ENCODE data around the gene BANF2.

Gene BANF2

GRCh38 chr20:17685168-17685567, 14.6 kb upstream of the BANF2 start:
- Histone ChIP-seq H3K9me3 (ENCODE audit: control insufficient read depth, low read length) (peaks cover 13% of the 10 kb centered on the region), H3K36me3 (ENCODE audit: control insufficient read depth, insufficient read depth, low read length, severe bottlenecking) (no peaks in the 10 kb centered on the region), H3K4me3 (ENCODE audit: low read length) (no peak overlapping the region), H3K9ac (ENCODE audit: low read length) (no peak overlapping the region), H3K4me1 (ENCODE audit: control insufficient read depth, insufficient read depth, low read length) (peaks cover 8% of the 10 kb centered on the region), H3K27me3 (replicated peaks; ENCODE audit: control insufficient read depth, insufficient read depth, low read length) (peaks cover 31% of the 10 kb centered on the region)
- DNase-seq (ENCODE audit: low read depth), result no peak

- no peak overlapping the region for H3K4me3 ChIP-seq (ENCODE audit: low read length)
- H3K9ac ChIP-seq (ENCODE audit: low read length), result no peak overlapping the region
- H3K36me3 ChIP-seq (ENCODE audit: control insufficient read depth, insufficient read depth, low read length, severe bottlenecking), result no peaks in the 10 kb centered on the region
- no peak for DNase-seq (ENCODE audit: low read depth)
- H3K9me3 ChIP-seq (ENCODE audit: control insufficient read depth, low read length), result peaks cover 13% of the 10 kb centered on the region
- peaks cover 31% of the 10 kb centered on the region for H3K27me3 ChIP-seq (replicated peaks; ENCODE audit: control insufficient read depth, insufficient read depth, low read length)
- peaks cover 2% of the 10 kb centered on the region for H3K4me1 ChIP-seq (ENCODE audit: control insufficient read depth, insufficient read depth, low read length)
Observed at GRCh38 chr20:17687800-17688199, 12.0 kb upstream of the BANF2 start.

DNA sequence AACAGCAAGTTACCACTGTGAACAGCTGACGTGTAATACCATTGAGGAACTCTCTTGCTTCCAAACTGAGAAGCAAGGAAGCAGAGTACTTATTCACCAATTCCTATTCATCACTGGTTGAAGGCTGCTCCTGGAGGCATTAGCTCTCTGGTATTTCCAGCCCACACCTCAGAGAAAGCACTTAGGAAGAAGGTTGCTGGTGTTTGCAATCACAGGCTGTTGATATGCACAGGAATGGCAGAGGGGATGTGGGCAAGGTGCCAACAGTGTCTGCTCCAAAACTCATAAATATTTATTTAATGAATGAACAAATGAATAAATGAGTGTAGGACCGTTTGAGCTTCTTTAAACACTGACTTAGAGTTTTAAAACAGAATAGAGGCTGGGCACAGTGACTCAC, 10.8 kb upstream of the BANF2 start:
- no peak overlapping the region for H3K9ac ChIP-seq (ENCODE audit: low read length)
- peaks cover 34% of the 10 kb centered on the region for H3K27me3 ChIP-seq (replicated peaks; ENCODE audit: control insufficient read depth, insufficient read depth, low read length)
- no peak overlapping the region for H3K4me3 ChIP-seq (ENCODE audit: low read length)
- no peaks in the 10 kb centered on the region for H3K4me1 ChIP-seq (ENCODE audit: control insufficient read depth, insufficient read depth, low read length)
- no peak for DNase-seq (ENCODE audit: low read depth)
- H3K36me3 ChIP-seq (ENCODE audit: control insufficient read depth, insufficient read depth, low read length, severe bottlenecking), result no peaks in the 10 kb centered on the region
- H3K9me3 ChIP-seq (ENCODE audit: control insufficient read depth, low read length), result peaks cover 13% of the 10 kb centered on the region

GRCh38 chr20:17690144-17690543, 9.6 kb upstream of the BANF2 start:
- Histone ChIP-seq H3K9me3 (ENCODE audit: control insufficient read depth, low read length) (peaks cover 13% of the 10 kb centered on the region), H3K4me1 (ENCODE audit: control insufficient read depth, insufficient read depth, low read length) (no peaks in the 10 kb centered on the region), H3K36me3 (ENCODE audit: control insufficient read depth, insufficient read depth, low read length, severe bottlenecking) (no peaks in the 10 kb centered on the region), H3K4me3 (ENCODE audit: low read length) (no peak overlapping the region), H3K9ac (ENCODE audit: low read length) (no peak overlapping the region), H3K27me3 (replicated peaks; ENCODE audit: control insufficient read depth, insufficient read depth, low read length) (peaks cover 28% of the 10 kb centered on the region)
- no peak for DNase-seq (ENCODE audit: low read depth)

DNA sequence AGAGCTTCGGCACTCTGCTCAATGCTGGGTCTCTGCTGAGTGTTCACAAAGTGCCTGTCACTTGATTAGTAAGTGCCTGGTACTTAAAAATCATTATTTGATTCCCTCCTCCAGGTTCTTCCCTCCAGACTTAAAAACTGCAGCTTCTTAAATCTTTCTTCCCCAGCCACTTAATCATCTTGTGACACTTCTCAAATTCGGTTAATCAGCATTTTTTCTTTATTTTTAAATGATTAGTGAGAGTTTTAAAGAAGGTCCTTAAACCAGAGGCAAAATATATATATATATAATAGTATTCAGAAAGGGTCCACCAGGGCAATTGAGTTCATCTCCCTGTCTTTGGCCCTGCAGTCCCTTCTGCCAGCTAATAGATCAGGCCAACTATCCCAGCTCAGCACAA, 8.0 kb upstream of the BANF2 start:
- Histone ChIP-seq H3K4me1 (ENCODE audit: control insufficient read depth, insufficient read depth, low read length) (no peaks in the 10 kb centered on the region), H3K4me3 (ENCODE audit: low read length) (no peak overlapping the region), H3K9me3 (ENCODE audit: control insufficient read depth, low read length) (peaks cover 12% of the 10 kb centered on the region), H3K9ac (ENCODE audit: low read length) (no peak overlapping the region), H3K27me3 (replicated peaks; ENCODE audit: control insufficient read depth, insufficient read depth, low read length) (peaks cover 18% of the 10 kb centered on the region), H3K36me3 (ENCODE audit: control insufficient read depth, insufficient read depth, low read length, severe bottlenecking) (no peaks in the 10 kb centered on the region)
- DNase-seq (ENCODE audit: low read depth), result no peak

DNA sequence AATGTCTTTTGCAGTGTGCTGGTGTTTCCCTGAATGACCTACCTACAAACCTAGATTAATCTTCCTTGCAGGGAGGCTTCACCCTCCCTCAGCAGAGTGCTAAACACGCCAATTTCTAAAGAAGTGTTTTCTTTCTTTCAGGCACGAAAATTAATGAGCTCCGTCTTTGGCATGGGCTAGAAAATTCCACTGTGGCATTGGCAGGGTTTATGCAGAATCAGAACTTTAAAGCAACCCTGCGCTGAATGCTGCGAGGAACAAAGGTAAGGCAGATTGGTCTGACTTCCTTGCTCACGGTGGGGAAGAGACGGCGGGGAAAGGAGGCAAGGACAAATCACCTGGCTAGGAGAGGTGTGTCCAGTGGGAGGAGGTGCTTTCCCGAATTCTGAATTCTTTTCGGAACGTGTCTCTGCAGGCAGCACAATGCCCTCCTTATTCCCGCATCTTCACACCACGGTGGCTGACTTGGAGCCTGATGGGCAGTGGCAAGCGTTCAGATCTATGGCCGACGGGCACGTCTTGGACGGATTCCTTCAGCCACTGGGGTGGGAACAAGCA, 6.2 kb upstream of the BANF2 start:
- no peaks in the 10 kb centered on the region for H3K4me1 ChIP-seq (ENCODE audit: control insufficient read depth, insufficient read depth, low read length)
- H3K4me3 ChIP-seq (ENCODE audit: low read length), result no peak overlapping the region
- peaks cover 6% of the 10 kb centered on the region for H3K27me3 ChIP-seq (replicated peaks; ENCODE audit: control insufficient read depth, insufficient read depth, low read length)
- H3K9me3 ChIP-seq (ENCODE audit: control insufficient read depth, low read length), result peaks cover 5% of the 10 kb centered on the region
- no peak overlapping the region for H3K9ac ChIP-seq (ENCODE audit: low read length)
- no peak for DNase-seq (ENCODE audit: low read depth)
- no peaks in the 10 kb centered on the region for H3K36me3 ChIP-seq (ENCODE audit: control insufficient read depth, insufficient read depth, low read length, severe bottlenecking)

- H3K4me1 ChIP-seq (ENCODE audit: control insufficient read depth, insufficient read depth, low read length), result no peaks in the 10 kb centered on the region
- H3K36me3 ChIP-seq (ENCODE audit: control insufficient read depth, insufficient read depth, low read length, severe bottlenecking), result no peaks in the 10 kb centered on the region
- H3K9ac ChIP-seq (ENCODE audit: low read length), result no peak overlapping the region
- H3K4me3 ChIP-seq (ENCODE audit: low read length), result no peak overlapping the region
- no peak for DNase-seq (ENCODE audit: low read depth)
- H3K9me3 ChIP-seq (ENCODE audit: control insufficient read depth, low read length), result peaks cover 5% of the 10 kb centered on the region
- H3K27me3 ChIP-seq (replicated peaks; ENCODE audit: control insufficient read depth, insufficient read depth, low read length), result peaks cover 6% of the 10 kb centered on the region
Observed at GRCh38 chr20:17694767-17695166, 5.0 kb upstream of the BANF2 start.

- peaks cover 5% of the 10 kb centered on the region for H3K9me3 ChIP-seq (ENCODE audit: control insufficient read depth, low read length)
- DNase-seq (ENCODE audit: low read depth), result no peak
- H3K4me1 ChIP-seq (ENCODE audit: control insufficient read depth, insufficient read depth, low read length), result no peaks in the 10 kb centered on the region
- no peak overlapping the region for H3K9ac ChIP-seq (ENCODE audit: low read length)
- peaks cover 6% of the 10 kb centered on the region for H3K27me3 ChIP-seq (replicated peaks; ENCODE audit: control insufficient read depth, insufficient read depth, low read length)
- no peak overlapping the region for H3K4me3 ChIP-seq (ENCODE audit: low read length)
- H3K36me3 ChIP-seq (ENCODE audit: control insufficient read depth, insufficient read depth, low read length, severe bottlenecking), result no peaks in the 10 kb centered on the region
Observed at GRCh38 chr20:17696287-17696686, 3.5 kb upstream of the BANF2 start.

- Histone ChIP-seq H3K36me3 (ENCODE audit: control insufficient read depth, insufficient read depth, low read length, severe bottlenecking) (no peaks in the 10 kb centered on the region), H3K4me3 (ENCODE audit: low read length) (no peak overlapping the region), H3K9me3 (ENCODE audit: control insufficient read depth, low read length) (peaks cover 5% of the 10 kb centered on the region), H3K9ac (ENCODE audit: low read length) (no peak overlapping the region), H3K27me3 (replicated peaks; ENCODE audit: control insufficient read depth, insufficient read depth, low read length) (peaks cover 6% of the 10 kb centered on the region), H3K4me1 (ENCODE audit: control insufficient read depth, insufficient read depth, low read length) (no peaks in the 10 kb centered on the region)
- DNase-seq (ENCODE audit: low read depth), result no peak
Observed at GRCh38 chr20:17697171-17697570, 2.6 kb upstream of the BANF2 start.

DNA sequence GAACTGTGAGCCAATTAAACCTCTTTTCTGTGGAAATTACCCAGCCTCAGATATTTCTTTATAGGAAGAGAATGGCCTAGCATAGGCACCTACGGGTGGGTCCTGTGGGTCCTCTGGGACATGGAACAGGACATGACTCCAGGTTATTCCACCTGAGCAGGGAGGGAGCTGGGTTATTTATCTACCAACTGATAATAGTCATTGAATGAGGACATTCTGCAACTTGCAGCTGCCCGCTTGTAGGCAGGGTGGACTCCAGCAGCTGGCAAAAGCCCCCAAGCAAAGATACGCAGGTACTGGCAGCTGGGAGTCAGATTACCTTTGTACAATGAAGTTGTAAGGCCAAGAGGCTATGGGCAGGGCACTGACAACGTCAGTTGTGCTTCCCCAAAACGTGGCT, 1.4 kb upstream of the BANF2 start:
- DNase-seq (ENCODE audit: low read depth), result no peak
- Histone ChIP-seq H3K4me1 (ENCODE audit: control insufficient read depth, insufficient read depth, low read length) (no peaks in the 10 kb centered on the region), H3K9me3 (ENCODE audit: control insufficient read depth, low read length) (peaks cover 5% of the 10 kb centered on the region), H3K4me3 (ENCODE audit: low read length) (no peak overlapping the region), H3K9ac (ENCODE audit: low read length) (no peak overlapping the region), H3K36me3 (ENCODE audit: control insufficient read depth, insufficient read depth, low read length, severe bottlenecking) (no peaks in the 10 kb centered on the region), H3K27me3 (replicated peaks; ENCODE audit: control insufficient read depth, insufficient read depth, low read length) (peaks cover 6% of the 10 kb centered on the region)

DNA sequence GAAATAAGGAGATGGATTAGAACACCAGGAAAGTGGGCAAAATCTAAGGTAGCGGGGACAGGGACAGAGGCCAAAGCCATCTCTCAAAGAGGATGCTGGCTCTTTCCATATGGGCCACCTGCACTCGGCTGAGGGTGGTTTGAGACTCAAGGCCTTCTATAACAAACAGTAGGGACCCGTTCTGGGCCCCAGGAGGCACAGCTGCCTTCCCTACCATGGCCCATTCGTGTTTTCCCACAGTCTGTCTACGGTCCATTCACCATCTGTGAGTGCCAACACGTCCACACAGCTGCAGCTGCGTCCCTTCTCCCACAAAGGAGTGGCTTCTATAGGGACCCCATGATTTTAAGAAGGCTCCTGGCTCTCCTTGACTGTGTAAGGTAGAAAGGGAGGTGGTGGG, 871 bp downstream of the BANF2 start:
- Histone ChIP-seq H3K9me3 (ENCODE audit: control insufficient read depth, low read length) (peaks cover 5% of the 10 kb centered on the region), H3K4me1 (ENCODE audit: control insufficient read depth, insufficient read depth, low read length) (no peaks in the 10 kb centered on the region), H3K36me3 (ENCODE audit: control insufficient read depth, insufficient read depth, low read length, severe bottlenecking) (no peaks in the 10 kb centered on the region)

DNA sequence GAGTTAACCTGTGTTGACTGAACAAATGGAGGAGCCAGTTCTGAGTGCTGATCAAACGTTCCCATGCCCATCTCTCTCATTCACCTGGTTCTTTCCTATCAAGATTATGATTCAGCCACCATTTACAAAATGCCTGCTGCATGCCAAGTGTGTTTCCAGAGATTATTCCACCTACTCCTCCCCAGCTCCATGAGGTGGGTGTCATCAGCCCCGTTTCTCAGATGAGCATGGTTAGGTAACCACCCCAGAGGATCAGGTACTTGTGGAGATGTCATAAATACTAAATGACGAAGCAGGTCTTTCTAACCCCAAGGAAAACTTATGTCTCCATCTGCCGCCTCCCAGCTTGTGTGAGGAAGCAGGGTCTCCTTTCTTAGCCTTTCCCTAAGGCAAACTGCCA, 2.1 kb downstream of the BANF2 start:
- no peak overlapping the region for H3K9ac ChIP-seq (ENCODE audit: low read length)
- no peak for DNase-seq (ENCODE audit: low read depth)
- no peak overlapping the region for H3K4me3 ChIP-seq (ENCODE audit: low read length)
- peaks cover 5% of the 10 kb centered on the region for H3K27me3 ChIP-seq (replicated peaks; ENCODE audit: control insufficient read depth, insufficient read depth, low read length)
- H3K36me3 ChIP-seq (ENCODE audit: control insufficient read depth, insufficient read depth, low read length, severe bottlenecking), result no peaks in the 10 kb centered on the region
- no peaks in the 10 kb centered on the region for H3K9me3 ChIP-seq (ENCODE audit: control insufficient read depth, low read length)
- H3K4me1 ChIP-seq (ENCODE audit: control insufficient read depth, insufficient read depth, low read length), result no peaks in the 10 kb centered on the region

More for the DNA sequence above, 871 bp downstream of the BANF2 start:
- no peak overlapping the region for H3K4me3 ChIP-seq (ENCODE audit: low read length)
- no peak for DNase-seq (ENCODE audit: low read depth)
- peaks cover 1% of the 10 kb centered on the region for H3K27me3 ChIP-seq (replicated peaks; ENCODE audit: control insufficient read depth, insufficient read depth, low read length)
- H3K9ac ChIP-seq (ENCODE audit: low read length), result no peak overlapping the region
